BE2C (cell line): ENCODE measurements around the gene RCC2.

Experiments used
- DNase-seq: peaks from one replicate; pipeline ENCODE4 v3.0.0-alpha.2; 2020
- H3K27me3 ChIP-seq: fragments of 250-450 bp; sonication (Bioruptor Pico); 2 replicates; pipeline ENCODE4 v1.5.1; 2020; ENCODE audit warnings: mild to moderate bottlenecking
- H3K36me3 ChIP-seq: fragments of 250-450 bp; sonication (Bioruptor Pico); 2 replicates; pipeline ENCODE4 v1.5.1; 2020; ENCODE audit warnings: mild to moderate bottlenecking
- H3K4me1 ChIP-seq: fragments of 250-450 bp; sonication (Bioruptor Pico); 2 replicates; pipeline ENCODE4 v1.5.1; 2020
- H3K4me3 ChIP-seq: 2 replicates; pipeline ENCODE4 v1.5.1; 2011; ENCODE audit warnings: low read depth, low read length
- H3K9me3 ChIP-seq: fragments of 250-450 bp; sonication (Bioruptor Pico); 2 replicates; pipeline ENCODE4 v1.5.1; 2020
- TF ChIP-seq, protein P1 (sequence below): IDR thresholded peaks from 2 replicates; pipeline ENCODE4 v1.5.1; 2012; ENCODE audit warnings: mild to moderate bottlenecking, low read depth, low read length

RCC2 gene

DNA sequence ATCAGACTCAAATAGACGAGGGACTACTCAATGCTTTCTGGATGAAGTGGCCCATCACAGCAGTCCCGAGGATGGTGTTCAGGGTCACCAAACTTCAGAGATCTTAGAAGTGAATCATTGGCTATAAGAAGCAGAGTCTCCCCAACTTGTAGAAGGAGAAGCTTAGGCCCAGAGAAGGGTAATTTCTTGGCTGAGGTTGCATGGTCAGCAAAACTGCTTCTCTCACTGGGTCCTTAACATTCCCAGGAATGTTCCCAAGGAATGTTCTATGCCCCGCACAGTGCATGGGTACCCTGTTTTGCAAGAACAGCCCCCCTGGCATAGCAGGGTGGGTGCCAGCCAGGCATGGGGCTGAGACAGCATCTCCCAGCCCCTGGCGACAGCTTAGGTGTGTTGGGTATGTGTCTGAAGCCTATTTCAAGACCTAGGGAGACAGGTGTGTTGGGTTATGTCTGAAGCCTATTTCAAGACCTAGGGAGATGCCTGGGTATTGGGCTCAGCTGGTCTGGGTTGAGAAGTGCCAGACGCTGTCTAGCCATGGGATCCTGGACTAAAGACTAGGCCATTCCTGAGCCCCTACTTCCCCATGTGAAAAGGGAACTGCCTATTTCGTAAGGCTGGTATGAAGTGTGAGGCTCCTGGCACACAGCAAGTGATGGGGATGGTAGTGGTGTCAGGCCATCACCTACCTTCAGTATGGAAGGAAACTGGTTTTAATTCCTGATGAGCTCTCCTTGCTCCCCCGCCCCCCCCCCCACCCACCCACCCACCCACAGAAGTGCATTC is 41.4 kb downstream of the RCC2 start:
- no peak for DNase-seq
- Histone ChIP-seq H3K36me3 (no peaks in the 10 kb centered on the region), H3K27me3 (no peaks in the 10 kb centered on the region), H3K4me1 (no peaks in the 10 kb centered on the region), H3K9me3 (no peaks in the 10 kb centered on the region), H3K4me3 (no peak overlapping the region)
- TF ChIP-seq, protein P1, sequence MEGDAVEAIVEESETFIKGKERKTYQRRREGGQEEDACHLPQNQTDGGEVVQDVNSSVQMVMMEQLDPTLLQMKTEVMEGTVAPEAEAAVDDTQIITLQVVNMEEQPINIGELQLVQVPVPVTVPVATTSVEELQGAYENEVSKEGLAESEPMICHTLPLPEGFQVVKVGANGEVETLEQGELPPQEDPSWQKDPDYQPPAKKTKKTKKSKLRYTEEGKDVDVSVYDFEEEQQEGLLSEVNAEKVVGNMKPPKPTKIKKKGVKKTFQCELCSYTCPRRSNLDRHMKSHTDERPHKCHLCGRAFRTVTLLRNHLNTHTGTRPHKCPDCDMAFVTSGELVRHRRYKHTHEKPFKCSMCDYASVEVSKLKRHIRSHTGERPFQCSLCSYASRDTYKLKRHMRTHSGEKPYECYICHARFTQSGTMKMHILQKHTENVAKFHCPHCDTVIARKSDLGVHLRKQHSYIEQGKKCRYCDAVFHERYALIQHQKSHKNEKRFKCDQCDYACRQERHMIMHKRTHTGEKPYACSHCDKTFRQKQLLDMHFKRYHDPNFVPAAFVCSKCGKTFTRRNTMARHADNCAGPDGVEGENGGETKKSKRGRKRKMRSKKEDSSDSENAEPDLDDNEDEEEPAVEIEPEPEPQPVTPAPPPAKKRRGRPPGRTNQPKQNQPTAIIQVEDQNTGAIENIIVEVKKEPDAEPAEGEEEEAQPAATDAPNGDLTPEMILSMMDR: no peak

DNA sequence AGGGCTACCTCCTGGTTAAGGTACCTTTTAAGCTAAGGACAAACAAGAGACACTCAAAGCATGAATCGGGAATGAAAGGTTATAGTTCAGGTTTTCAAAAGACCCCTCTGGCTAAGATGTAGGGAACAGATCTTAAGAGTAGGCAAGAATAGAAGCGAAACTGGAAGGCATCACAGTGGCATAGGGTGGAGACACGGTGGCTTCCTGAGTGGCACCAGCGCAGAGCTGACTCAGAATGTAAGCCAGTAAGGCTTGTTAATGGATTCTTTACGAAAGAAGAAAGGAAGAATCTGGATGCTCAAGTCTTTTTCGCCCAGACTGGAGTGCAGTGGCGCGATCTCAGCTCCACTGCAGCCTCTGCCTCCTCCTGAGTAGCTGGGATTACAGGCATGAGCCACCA is 46.2 kb downstream of the RCC2 start:
- H3K36me3 ChIP-seq: no peaks in the 10 kb centered on the region

DNA sequence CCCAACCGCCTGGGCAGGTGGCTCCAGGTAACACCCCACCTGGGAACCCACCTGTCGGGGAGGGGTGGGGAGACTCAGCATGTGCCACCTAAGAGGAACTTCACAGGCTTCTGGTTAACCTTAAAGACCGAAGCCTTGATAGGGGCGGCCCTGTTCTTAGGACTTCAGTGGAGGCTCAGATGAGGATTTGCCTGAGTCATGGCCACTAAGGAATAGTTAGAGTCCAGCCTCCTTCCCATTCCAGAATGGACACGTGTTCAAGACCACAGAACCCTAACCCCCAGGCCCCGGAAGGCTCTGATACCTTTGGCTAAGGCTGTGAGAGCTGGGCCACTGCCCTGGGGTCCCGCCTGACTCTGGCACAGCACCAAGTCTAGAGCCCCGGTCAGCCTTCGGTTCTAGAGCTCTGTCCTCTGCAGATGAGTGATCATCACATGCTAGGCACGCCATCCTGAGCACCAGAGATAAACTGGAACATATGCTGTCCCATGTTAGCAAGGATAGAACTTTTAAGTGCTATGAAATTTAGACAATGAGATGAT is 47.2 kb downstream of the RCC2 start:
- DNase-seq: no peak
- Histone ChIP-seq H3K36me3 (no peaks in the 10 kb centered on the region), H3K4me3 (no peak overlapping the region), H3K27me3 (no peaks in the 10 kb centered on the region), H3K4me1 (no peaks in the 10 kb centered on the region), H3K9me3 (no peaks in the 10 kb centered on the region)
- TF ChIP-seq, protein P1: no peak

More for the DNA sequence above, 46.2 kb downstream of the RCC2 start:
- H3K27me3 ChIP-seq: no peaks in the 10 kb centered on the region
- no peak for DNase-seq
- TF ChIP-seq, protein P1: no peak
- H3K4me3 ChIP-seq: no peak overlapping the region
- no peaks in the 10 kb centered on the region for H3K9me3 ChIP-seq
- no peaks in the 10 kb centered on the region for H3K4me1 ChIP-seq

DNA sequence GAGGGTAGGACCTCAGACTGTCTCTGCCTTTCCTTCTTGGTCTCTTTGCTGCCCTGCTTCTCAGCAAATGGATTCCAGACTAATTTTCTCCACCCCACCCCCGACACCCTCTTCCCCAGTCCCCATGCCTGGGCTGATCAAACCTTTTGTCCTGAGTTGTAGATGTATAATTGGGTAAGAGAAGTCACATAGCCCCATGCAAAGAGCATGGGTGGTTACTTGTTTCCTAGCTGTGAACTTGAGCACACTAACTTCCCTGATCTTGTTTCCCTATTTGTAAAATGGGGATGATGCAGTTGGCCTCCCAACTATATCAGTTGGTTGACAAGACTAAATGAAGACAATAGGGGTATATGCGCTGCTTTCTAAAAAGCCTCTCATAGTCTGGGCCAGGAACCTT is 58.3 kb downstream of the RCC2 start:
- TF ChIP-seq, protein P1: no peak
- no peak for DNase-seq
- Histone ChIP-seq H3K9me3 (no peaks in the 10 kb centered on the region), H3K27me3 (no peaks in the 10 kb centered on the region), H3K36me3 (no peaks in the 10 kb centered on the region), H3K4me3 (no peak overlapping the region), H3K4me1 (no peaks in the 10 kb centered on the region)

DNA sequence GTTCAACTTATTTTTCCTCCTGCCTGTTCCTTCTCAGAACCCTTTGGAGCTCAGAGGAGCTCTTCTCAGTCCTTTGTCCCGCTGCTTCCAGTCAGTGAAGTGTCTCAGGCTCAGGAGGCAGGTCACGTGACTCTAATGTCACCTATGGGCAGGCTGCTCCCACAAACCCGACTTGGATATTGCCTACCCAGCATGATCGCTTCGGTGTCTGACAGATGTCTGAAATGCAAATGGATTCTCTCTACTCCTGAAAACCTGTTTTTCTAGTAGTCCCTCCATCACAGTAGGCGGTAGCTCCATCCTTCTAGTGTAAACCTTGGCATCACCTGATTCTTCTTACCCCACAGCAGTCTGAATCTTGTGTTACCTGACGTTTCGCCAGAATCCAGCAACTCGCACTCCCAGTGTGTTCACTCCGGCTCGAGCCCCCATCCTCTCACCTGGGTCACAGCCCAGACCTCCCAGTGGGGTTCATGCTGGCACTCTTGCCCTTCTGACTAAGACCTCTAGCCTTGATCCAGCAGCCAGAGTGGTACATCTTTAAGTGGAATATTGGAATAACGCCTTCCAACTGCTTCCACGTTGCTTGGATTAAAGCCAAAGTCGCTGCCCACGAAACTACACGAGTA is 62.0 kb downstream of the RCC2 start:
- TF ChIP-seq, protein P1: no peak
- no peaks in the 10 kb centered on the region for H3K27me3 ChIP-seq
- no peak overlapping the region for H3K4me3 ChIP-seq
- no peaks in the 10 kb centered on the region for H3K9me3 ChIP-seq
- no peak for DNase-seq
- H3K36me3 ChIP-seq: no peaks in the 10 kb centered on the region
- no peaks in the 10 kb centered on the region for H3K4me1 ChIP-seq

DNA sequence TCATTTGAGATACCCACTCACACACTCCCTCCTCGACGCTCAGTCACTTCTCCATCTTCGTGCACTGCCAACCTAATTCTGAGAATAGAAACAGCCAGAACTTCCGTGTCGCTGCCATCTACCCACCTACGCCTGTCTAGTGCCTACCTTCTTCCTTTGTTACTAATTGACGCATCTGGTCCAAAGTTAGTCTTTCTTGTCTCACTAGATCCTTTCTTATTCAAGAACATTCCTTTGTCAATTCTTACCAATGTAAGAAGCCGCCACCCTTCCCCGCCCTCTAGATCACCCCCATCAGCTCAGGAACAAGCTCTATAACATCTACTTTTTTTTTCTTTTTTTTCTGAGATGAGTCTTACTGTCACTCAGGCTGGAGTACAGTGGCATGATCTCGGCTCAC is 63.8 kb downstream of the RCC2 start:
- no peaks in the 10 kb centered on the region for H3K27me3 ChIP-seq
- no peaks in the 10 kb centered on the region for H3K36me3 ChIP-seq
- no peak for DNase-seq
- no peaks in the 10 kb centered on the region for H3K9me3 ChIP-seq
- TF ChIP-seq, protein P1: no peak
- no peak overlapping the region for H3K4me3 ChIP-seq
- H3K4me1 ChIP-seq: no peaks in the 10 kb centered on the region
